Nephron (organoid): ENCODE data around the gene INCENP.

Experiments
- H3K27ac Mint-ChIP-seq, 3 experiments: 2 replicates each; pipeline ENCODE4 v1.8.0; 2020; ENCODE audit warnings: mixed read lengths in 3 of 3, mild to moderate bottlenecking in 2 of 3, moderate library complexity in 1 of 3
- H3K27me3 Mint-ChIP-seq: 2 replicates; pipeline ENCODE4 v1.8.0; 2021; ENCODE audit warnings: low read depth, mild to moderate bottlenecking, moderate library complexity, mixed read lengths
- H3K36me3 Mint-ChIP-seq: 2 replicates; pipeline ENCODE4 v1.8.0; 2020; ENCODE audit warnings: low read depth, mixed read lengths
- H3K4me1 Mint-ChIP-seq: 2 replicates; pipeline ENCODE4 v1.8.0; 2020; ENCODE audit warnings: mixed read lengths
- H3K4me3 Mint-ChIP-seq, 3 experiments: 2 replicates each; pipeline ENCODE4 v1.8.0; 2020; ENCODE audit warnings: mild to moderate bottlenecking in 3 of 3, mixed read lengths in 3 of 3, moderate library complexity in 2 of 3
- H3K9me3 Mint-ChIP-seq: 2 replicates; pipeline ENCODE4 v1.8.0; 2020; ENCODE audit warnings: mixed read lengths
- TF ChIP-seq, protein P1 (sequence below), 3 experiments: fragments of 200-600 bp; sonication (generic); IDR thresholded peaks; one replicate each; pipeline ENCODE4 v1.5.0; 2021; ENCODE audit warnings: antibody characterized with exemption in 3 of 3; ENCODE audit not compliant: unreplicated experiment in 3 of 3

Gene INCENP

DNA sequence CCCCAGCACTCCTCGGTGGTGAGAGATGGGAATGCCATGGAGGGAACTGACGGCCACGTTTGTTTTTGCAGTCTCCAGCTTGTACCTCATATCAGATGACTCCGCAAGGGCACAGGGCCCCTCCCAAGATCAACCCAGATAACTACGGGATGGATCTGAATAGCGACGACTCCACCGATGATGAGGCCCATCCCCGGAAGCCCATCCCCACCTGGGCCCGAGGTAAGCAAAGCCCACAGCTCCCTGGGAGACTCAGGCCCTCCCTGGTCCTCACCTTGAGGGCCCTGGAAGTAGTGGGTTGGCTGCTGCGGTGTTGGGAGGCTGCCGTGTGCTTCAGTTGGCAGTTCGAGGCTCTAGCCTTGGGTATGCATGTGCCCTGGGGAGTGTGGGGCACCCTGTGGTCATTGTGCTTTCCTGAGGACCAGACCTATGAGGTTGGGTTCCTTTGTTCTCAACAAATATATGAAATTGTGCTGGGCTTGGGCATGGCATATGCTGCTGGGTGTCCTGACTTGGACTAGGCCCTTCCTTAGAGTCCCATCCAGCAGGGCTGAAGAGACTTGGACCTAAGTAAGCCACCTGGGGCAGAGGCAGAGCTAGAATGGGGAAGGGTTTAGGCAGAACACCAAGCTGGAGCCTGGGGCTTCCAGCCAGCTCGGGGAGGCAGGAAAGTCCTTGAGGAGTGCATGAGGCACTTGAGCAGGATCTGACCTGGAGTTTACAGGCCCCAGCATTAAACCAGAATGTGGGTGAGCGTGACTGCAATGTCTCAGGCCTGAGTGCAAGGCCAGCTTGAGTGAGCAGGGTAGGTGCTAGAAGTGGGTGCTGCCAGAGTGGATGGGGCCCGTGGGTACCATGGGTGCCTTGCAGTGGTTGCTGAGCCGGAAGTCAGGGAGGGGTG lies 26.4 kb downstream of the INCENP start:
- Mint-ChIP-seq H3K36me3 (peaks cover 52% of the 10 kb centered on the region), H3K4me3 (no peak overlapping the region), H3K27me3 (no peaks in the 10 kb centered on the region), H3K9me3 (no peaks in the 10 kb centered on the region), H3K4me1 (no peaks in the 10 kb centered on the region), H3K27ac (no peak overlapping the region)
- TF ChIP-seq, protein P1, sequence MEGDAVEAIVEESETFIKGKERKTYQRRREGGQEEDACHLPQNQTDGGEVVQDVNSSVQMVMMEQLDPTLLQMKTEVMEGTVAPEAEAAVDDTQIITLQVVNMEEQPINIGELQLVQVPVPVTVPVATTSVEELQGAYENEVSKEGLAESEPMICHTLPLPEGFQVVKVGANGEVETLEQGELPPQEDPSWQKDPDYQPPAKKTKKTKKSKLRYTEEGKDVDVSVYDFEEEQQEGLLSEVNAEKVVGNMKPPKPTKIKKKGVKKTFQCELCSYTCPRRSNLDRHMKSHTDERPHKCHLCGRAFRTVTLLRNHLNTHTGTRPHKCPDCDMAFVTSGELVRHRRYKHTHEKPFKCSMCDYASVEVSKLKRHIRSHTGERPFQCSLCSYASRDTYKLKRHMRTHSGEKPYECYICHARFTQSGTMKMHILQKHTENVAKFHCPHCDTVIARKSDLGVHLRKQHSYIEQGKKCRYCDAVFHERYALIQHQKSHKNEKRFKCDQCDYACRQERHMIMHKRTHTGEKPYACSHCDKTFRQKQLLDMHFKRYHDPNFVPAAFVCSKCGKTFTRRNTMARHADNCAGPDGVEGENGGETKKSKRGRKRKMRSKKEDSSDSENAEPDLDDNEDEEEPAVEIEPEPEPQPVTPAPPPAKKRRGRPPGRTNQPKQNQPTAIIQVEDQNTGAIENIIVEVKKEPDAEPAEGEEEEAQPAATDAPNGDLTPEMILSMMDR (IDR thresholded peaks at IDR 0.05; ENCODE audit: unreplicated experiment in 3 of 3), result no peak

DNA sequence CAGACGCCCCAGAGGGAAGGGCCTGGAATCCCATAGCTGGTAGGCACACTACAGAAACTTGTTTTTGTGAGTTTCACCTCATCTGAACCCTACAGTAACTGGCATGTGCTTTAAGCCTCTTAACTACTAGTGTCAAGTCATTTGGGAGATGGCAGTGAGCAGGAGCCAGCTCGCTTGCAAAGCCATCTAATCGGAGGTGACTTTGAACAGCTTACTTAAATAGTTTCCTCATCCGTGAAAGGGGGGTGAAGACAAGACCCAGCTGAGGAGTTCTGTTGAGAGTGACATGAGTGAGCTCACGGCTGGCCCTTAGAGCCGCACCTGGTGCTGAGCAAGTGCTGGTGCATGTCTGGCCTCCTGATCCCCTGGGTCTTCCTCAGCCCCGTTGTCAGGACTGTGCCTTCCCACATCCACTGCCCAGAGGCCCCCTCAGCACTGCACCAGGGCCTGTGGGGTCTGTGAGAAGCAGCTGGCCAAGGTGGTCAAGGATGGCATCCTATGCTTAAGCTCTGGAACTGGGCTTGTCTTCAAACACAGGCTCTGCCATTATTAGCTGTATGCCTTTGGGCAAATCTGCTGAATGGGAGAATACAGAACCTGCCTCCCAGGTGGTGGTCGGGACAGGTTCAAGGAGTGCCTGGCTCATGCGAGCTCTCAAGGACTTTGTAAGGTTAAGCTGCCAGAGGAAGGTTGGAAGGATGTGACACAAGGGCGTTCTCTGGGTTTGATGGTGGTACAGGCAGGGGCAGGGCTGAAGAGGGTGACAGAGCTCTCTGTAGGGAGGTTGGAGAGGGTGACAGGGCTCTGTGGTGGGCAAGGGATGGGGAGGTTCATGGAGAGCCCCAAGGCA lies 27.3 kb downstream of the INCENP start:
- Mint-ChIP-seq H3K4me1 (no peaks in the 10 kb centered on the region), H3K9me3 (no peaks in the 10 kb centered on the region), H3K4me3 (no peak overlapping the region), H3K36me3 (peaks cover 49% of the 10 kb centered on the region), H3K27ac (no peak overlapping the region), H3K27me3 (no peaks in the 10 kb centered on the region)
- TF ChIP-seq, protein P1 (IDR thresholded peaks at IDR 0.05; ENCODE audit: unreplicated experiment in 3 of 3), result no peak

DNA sequence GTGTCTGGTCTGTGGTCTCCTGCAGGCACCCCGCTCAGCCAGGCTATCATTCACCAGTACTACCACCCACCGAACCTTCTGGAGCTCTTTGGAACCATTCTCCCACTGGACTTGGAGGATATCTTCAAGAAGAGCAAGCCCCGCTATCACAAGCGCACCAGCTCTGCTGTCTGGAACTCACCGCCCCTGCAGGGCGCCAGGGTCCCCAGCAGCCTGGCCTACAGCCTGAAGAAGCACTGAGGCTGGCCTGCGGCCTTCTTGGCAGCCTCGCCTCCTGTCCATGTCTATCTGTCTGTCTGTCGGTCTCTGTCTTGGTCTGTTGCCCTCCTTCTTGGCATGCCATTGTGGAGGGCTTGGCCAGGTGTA lies 27.9 kb downstream of the INCENP start:
- no peaks in the 10 kb centered on the region for H3K9me3 Mint-ChIP-seq
- H3K36me3 Mint-ChIP-seq, result peaks cover 43% of the 10 kb centered on the region
- no peaks in the 10 kb centered on the region for H3K27me3 Mint-ChIP-seq
- H3K4me3 Mint-ChIP-seq, result no peak overlapping the region
- H3K4me1 Mint-ChIP-seq, result no peaks in the 10 kb centered on the region
- TF ChIP-seq, protein P1 (IDR thresholded peaks at IDR 0.05; ENCODE audit: unreplicated experiment in 3 of 3), result no peak
- no peak overlapping the region for H3K27ac Mint-ChIP-seq

DNA sequence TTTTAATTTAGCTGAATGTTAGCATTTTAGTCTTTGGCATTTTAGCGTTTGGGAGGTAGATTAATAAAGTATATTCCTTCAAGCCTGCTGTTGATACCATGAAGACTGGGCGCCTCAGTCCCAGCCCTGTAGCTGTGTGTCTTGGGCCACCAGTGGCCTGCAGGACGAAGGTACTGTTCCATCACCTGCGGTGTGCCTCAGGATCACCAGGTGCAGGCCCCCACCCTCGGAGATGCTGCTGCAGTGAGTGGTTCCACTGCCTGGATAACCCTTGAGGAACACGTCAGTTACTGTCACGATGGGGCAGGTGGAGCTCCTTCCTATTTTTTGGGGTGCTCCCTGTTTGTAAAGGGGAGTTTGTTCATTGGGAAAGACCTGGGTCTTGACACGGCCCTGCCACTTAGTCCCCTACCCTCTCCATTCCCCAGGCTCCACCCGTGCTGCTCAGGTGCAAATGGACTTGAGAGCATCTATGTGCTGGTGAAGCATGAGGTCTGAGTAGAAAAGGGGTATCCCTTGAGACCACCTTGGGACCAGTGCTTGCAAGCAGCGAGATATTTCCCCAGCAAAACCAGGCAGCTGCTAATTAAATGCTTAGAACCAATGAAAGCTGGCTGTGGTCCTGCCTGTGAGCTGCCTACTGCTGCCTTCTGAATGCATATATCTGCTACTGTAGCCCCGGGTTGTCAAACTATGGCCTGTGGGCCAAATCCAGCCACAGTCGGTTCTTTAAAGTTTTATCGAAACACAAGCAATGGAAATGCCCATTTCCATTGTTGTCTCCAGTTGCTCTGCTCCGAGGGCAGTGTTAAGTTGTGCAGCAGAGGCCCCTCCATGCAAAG lies 28.7 kb downstream of the INCENP start:
- H3K36me3 Mint-ChIP-seq, result peaks cover 41% of the 10 kb centered on the region

DNA sequence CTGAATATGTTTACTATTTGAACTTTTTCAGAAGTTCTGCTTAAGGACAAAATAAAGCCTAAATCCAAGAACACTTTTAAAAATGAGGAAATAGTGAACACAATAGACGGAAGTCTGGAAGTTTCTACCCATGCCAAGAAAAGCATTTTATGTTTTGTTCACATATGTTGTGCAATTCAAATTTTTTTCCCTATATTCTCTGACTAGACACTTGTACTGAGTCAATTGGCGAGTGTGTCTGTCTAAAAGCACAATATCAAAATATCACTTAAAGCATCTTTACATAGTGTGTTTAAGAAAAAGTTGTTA lies 29.2 kb downstream of the INCENP start:
- Mint-ChIP-seq H3K4me3 (no peak overlapping the region), H3K27ac (no peak overlapping the region), H3K4me1 (no peaks in the 10 kb centered on the region), H3K9me3 (no peaks in the 10 kb centered on the region), H3K27me3 (no peaks in the 10 kb centered on the region), H3K36me3 (peaks cover 35% of the 10 kb centered on the region)
- TF ChIP-seq, protein P1 (IDR thresholded peaks at IDR 0.05; ENCODE audit: unreplicated experiment in 3 of 3), result no peak

More for the DNA sequence above, 28.7 kb downstream of the INCENP start:
- TF ChIP-seq, protein P1 (IDR thresholded peaks at IDR 0.05; ENCODE audit: unreplicated experiment in 3 of 3), result no peak
- H3K4me3 Mint-ChIP-seq, result no peak overlapping the region
- no peaks in the 10 kb centered on the region for H3K4me1 Mint-ChIP-seq
- no peak overlapping the region for H3K27ac Mint-ChIP-seq
- no peaks in the 10 kb centered on the region for H3K27me3 Mint-ChIP-seq
- no peaks in the 10 kb centered on the region for H3K9me3 Mint-ChIP-seq
